ENCODE data around the gene LY9.
"Not testable (repeated sequence)": the region's sequence is repeated elsewhere in the genome, so short reads cannot be mapped to it uniquely, and the experiment has no call there.

The LY9 gene

DNA sequence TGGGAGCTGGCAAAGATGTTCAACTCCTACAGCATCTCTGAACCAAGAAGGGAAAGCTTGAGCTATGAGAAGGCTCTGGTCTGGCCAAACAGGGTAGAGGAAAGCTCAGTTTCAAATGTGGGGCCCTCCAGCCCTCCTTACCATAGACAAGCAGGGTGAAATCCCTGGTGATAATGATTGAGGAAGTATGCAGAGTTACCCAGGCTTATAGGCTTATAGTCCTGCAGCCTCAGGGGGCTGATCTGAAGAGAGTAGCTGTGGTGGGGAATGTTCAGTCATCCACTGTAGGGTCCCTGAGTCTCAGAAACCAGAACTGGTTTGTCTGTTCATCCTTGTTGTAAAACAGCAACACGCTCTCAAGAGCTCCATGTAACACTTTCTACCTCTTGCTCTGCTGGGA, 19.8 kb upstream of the LY9 start:
- peak; percentile 36 for DNase-seq

DNA sequence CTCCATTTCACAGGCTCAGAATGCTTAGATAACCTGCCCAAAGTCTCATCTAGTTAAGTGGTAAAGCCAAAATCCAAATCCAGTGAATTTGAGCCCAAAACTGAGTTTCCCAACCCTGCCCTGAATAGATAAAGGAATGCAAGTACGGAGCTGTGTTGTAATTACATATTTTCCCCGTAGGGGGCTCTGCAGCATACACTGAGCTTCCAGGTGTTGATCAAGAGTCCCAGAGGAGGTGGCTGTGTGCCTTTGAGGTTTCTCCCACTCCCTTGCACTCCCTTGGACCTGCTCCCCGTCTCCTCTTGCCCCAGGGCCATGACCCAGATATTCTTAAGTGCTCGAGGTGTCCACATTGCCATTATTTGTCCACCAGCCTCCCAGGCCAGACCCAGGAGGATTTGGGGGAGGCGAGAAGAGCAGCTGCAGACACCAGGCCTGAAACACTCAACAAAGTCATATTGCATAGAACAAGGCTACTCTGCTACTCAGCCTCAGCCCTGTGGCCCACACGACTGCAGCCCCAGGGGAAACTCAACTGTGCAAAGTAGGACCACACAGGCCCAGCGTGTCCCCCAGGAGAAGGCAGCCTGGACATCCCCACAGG, 18.4 kb upstream of the LY9 start:
- DNase-seq, result peak; percentile 68

DNA sequence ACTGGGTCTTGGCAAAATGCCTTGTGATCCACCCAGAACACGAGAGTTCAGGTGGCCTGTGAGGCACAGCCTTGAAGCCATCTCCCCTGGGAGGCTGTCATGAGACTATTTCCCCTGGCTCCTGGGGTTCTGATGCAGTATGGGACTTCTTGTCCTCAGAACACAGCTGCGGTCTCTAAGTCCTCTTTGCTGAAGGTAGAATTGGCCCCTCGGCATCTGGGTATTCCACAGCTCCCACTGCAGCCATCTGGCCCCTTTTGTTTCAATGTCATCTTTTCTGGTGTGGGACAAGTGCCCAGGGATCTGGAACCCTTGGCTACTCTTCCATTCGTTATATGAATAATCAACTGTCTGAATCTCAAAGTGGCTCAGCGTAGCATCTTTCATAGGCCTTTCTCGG, 17.0 kb upstream of the LY9 start:
- no peak for DNase-seq

DNA sequence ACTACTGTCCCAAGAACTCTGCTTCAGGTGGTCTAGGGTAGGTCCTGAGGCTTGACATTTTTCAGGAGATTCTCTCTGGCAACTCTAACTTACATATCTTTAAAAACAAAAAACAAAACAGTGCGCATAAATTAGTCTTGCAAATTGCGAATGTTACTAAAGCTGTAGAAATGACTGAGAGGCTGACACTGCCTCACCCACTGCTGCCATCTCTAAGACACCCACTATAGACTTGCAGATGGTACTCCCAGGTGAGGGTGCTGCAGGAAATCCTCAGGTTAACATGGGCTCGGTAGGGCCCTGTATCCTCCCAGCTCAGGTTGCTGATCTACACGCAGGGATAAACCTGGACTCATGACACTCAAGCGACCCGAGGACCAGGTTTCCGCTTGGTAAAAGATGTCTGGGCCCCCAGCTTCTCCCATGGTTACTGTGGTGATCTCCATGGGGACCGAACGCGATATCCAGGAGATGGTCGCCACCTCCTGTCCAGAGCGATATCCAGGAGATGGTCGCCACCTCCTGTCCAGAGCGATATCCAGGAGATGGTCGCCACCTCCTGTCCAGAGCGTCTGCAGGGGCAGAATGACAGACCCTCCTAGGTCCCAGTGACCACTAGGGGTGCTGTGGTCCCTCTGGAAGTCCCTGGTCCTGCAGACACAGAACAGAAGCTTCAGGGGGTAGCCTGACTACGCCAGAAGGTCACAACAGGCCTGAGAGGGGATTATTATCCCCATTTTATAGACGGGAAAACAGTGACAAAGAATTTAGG, 16.2 kb upstream of the LY9 start:
- peak; percentile 82 for DNase-seq

DNA sequence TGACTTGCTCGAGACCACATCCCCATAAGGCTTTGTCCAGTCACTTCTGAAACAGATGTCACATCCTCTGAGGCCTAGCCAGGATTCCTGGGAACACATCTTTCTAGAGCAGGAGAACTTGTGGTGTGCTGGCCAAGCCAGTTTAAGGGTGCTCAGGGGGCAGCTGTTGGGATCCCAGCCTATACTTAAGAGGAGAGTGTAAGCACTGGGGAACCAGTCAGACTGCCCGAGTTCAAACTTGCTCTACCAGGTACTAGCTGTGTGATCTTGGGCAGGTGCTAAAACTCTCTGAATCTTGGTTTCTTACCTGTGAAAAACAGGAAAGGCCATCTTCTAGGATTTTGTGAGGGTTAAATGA, 15.6 kb upstream of the LY9 start:
- no peak for DNase-seq

DNA sequence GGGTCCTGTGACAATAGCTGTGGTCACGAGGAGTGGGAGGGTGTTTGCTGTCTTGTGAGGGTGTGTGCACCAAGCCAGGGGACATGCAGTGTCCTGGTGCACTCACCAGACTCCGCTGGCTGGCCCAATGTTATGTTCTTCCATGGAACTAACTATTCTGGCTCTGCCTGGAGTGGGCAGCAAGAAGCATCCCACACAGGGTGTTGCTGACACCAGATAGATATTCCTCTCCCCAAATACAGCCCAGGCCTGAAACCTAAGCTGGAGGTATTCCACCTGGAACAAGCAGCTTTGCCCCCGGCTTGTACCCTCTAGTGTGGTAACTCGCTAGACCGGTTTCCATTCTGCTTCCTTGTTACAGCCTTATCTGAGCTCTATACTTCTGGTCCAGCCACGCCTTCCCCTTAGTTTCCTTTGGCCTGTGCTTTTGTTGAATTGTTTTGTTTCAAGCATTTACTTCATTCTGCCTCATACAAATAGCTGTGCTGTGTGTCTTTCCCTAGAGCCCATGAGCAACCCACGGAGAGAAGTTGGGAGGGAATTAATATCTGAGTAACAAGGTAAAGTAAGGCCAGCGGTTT, 14.7 kb upstream of the LY9 start:
- DNase-seq, result peak; percentile 49

DNA sequence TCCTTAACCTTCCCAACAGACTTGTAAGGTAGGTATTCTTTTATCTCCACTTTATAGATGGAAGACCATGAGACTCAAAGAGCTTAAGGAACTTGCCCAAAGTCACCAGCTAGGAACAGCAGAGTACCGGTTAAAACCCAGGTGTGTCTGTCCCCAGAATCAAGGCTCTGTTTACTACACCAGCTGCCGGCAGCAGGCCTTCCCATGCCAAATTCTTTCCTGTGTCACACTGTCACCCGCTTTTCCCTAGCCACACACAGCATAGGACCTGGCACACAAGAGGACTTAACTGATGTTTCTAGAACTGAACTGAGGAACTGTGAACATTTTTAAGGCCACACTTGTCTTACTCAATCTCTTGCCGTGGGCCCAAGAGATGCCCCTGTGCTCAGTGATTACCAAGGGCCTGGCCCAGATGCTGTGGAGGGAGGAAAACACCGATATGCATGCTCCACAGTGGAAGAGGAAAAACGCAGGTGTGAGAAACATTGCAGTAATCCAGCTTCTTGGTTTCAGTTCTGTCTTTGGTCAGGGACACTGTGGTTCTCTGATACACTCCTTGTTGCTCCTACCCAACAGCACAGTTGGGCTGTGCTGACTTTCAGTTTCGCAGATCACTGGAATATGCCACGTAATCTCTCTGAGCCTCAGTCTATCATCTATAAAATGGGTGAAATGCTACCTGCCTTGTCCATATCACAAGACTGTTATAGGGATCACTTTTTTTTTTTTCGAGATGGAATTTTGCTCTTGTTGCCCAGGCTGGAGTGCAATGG, 13.9 kb upstream of the LY9 start:
- no peak for DNase-seq

DNA sequence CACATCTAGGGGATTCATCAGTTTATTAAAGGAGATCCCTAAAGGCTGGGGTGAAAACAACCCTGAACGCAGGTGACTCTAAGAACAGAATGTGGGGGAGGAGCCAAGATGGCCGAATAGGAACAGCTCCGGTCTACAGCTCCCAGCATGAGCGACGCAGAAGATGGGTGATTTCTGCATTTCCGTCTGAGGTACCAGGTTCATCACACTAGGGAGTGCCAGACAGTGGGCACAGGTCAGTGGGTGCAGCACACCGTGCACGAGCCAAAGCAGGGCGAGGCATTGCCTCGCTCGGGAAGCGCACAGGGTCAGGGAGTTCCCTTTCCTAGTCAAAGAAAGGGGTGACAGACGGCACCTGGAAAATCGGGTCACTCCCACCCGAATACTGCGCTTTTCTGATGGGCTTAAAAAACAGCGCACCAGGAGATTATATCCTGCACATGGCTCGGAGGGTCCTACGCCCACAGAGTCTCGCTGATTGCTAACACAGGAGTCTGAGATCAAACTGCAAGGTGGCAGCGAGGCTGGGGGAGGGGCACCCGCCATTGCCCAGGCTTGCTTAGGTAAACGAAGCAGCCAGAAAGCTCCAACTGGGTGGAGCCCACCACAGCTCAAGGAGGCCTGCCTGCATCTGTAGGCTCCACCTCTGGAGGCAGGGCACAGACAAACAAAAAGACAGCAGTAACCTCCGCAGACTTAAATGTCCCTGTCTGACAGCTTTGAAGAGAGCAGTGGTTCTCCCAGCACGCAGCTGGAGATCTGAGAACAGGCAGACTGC, 12.8 kb upstream of the LY9 start:
- not testable (repeated sequence) for DNase-seq

DNA sequence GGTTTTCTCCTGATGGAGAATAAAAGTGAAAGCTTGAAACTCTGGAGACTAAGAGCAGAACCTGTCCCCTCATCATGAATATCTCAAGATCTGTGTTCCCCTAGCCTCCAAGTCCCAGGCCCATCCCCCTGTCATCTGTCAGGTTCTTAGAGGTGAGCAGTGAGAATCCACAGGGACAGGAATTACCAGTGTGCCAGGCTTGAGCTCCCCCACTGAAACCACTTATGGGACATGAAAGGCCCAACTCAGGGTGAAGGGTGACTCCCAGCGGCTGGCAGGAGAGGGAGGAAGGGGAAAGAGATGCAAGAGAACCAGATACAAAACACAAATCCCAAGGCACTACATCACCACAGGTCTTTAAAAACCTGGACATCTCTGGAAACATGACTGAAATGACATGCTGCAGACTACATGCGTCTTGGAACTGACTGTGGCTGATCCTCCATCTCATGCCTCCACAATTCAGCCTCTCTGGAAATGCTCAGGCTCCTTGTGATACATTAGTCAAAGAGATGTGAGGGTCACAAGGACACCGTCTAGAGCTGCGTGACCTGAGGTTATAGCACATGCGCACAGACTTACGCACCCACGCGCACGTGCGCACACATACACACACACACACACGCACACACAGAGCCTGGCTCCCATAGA, 6.8 kb upstream of the LY9 start:
- DNase-seq, result no peak

DNA sequence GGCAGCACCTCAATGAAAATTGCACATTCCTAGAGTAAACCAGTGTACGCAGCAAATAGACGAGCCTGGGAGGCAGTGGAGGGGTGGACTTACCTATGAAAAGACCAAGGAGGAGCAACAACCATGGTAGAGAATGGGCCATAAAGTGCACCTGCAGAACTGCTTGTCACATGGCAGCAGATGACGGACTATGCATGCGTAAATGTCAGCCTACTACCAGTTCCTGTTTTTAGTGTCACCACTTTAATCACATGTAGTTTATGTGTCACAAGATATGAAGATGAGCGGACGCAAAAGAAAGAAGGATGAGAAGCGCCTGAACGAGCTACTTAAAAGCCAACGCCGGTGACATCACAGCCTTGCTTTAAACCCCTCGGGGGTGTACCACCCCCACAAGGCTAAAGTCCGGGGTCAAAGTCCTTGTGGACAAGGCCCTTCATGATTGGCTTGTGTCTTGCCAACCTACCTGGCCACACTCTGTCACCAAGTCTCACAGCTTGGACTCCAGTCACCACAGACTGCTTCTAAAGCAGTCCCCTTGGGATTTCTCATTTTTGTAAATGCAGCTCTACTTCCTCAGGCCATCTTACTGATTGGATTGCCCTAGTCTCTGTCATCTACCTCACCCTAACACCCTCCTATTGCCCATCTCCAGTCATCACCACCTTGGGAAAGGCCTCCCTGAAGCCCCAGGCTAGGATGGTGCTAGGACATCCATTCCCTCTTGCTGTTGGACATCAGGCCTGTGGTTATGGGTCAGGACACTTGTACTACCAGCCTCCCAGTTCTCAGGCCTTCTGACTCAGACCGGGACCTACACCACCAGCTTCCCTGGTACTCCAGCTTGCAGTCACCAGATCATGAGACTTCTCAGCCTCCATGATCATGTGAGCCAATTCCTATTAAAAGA, 6.0 kb upstream of the LY9 start:
- no peak for DNase-seq

DNA sequence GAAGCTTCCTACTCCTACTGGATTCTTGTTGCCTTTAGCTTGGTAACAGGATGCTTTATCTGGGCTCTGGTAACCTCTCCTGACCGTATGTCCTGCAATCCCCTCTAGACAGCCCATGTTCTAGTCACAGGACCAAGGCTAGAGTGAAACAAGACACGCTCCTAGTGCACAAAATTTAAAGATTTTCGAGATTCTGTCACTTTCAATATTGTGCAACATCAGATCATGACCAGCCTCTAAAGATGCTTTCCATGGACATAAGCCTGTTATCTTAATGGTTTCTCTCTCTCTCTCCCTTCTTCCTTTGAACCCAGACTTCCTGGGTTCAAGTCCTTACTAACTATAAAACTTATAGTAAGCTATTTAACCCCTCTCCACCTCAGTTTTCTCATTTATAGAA, 1.6 kb upstream of the LY9 start:
- no peak for DNase-seq

DNA sequence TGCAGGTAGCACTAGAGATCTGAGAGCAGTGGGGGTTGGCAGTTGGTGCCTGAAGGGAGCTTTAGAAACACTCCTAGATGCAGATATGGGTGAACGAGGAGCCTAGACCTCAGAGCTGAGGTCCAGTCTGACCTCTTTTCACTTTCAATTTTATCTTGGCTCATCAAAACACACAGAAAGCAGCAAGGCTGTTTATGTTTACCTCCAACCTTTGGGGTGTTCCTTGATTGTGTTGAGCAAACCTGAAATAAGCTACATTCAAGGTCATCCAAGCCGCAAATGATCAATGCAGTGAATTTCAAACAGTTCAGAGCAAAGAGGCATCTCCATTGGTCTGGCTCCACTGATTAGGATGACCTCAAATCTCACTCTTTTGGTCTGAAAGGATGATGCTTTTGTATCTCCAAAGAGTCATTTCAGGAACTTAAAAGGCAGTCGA, 1.3 kb downstream of the LY9 start:
- DNase-seq, result no peak

DNA sequence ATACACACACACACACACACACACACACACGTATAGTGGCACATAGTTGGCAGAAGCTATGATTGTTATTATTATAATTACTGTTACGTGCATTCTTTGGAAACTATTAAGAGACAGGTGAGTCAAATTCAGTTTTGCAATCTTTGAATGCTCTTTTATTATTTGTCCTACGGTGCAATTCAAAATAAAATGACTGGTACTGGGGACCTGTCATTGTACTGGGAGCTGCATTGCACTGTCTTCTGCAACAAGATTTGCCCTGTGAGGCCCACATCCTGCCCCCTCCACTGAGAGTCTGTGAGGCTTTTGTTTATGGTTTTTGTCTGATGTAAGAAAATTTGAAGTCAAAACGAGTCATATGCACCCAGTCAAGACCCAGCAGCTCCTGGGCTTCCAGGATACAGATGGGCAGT, 1.9 kb downstream of the LY9 start:
- DNase-seq, result no peak

DNA sequence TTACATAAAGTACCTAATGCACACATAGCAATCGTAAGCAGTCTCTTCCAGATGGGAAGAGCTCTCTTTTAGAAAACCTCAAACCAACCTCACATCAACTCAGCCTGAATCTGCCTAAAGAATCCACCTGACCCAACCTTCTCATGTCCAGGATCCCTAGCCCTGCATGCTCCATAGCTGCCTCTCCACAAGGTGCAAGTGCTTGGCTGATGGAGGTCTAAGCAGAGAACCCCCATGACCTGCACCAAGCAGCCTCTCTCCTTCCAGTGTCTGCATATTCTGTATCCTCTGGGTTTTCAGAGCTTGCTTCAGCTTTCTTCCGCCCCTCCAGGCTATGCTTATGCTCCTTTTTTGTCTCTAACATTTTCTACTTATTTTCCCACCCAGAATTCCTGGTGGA, 2.5 kb downstream of the LY9 start:
- DNase-seq, result no peak

DNA sequence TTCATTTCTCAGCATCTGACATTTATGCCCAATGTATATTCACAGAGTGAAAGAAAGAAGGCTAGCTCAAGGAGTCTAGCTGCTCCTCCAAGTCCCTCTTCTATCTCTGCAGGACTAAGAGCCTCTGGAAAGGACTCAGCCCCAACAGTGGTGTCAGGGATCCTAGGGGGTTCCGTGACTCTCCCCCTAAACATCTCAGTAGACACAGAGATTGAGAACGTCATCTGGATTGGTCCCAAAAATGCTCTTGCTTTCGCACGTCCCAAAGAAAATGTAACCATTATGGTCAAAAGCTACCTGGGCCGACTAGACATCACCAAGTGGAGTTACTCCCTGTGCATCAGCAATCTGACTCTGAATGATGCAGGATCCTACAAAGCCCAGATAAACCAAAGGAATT, 3.7 kb downstream of the LY9 start:
- no peak for DNase-seq

DNA sequence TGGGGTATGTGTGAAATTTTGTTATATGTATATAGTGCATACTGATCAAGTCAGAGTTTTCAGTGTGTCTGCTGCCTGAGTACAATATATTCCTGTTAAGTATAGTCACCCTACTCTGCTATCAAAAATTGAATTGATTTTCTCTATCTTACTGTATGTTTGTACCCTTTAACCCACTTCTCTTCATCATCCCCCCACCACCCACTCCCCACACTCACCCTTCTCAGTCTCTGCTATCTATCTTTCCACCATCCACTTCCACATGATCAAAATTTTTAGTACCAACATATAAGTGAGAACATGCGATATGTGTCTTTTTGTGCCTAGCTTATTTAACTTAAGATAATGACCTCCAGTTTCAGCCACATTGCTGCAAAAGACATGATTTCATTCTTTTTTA, 4.2 kb downstream of the LY9 start:
- DNase-seq, result no peak

DNA sequence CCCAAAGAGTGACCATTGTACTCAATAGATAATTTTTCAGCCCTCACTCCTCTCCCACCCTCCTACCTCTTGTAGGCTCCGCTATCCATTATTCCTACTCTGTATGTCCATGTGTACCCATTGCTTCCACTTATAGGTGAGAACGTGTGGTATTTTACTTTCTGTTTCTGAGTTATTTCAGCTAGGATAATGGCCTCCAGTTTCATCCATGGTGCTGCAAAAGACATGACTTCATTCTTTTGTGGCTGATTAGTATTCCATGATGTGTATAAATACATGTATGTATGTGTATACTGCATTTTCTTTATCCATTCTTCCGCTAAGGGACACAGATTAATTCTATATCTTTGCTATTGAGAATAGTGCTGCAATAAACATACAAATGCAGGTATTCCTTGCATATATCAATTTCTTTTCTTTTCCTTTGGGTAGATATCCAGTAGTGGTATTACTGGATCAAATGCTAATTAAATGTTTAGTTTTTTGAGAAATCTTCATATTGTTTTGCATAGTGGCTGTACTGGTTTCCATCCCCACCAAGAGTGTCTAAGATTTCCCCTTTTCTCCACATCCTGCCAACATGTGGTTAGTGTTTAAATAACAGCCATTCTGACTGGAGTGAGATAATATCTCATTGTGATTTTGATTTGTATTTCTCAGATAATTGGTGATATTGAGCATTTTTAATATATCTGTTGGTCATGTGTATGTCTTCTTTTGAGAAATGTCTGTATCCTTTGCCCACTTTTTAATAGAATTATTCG, 4.9 kb downstream of the LY9 start:
- peak; percentile 44 for DNase-seq

DNA sequence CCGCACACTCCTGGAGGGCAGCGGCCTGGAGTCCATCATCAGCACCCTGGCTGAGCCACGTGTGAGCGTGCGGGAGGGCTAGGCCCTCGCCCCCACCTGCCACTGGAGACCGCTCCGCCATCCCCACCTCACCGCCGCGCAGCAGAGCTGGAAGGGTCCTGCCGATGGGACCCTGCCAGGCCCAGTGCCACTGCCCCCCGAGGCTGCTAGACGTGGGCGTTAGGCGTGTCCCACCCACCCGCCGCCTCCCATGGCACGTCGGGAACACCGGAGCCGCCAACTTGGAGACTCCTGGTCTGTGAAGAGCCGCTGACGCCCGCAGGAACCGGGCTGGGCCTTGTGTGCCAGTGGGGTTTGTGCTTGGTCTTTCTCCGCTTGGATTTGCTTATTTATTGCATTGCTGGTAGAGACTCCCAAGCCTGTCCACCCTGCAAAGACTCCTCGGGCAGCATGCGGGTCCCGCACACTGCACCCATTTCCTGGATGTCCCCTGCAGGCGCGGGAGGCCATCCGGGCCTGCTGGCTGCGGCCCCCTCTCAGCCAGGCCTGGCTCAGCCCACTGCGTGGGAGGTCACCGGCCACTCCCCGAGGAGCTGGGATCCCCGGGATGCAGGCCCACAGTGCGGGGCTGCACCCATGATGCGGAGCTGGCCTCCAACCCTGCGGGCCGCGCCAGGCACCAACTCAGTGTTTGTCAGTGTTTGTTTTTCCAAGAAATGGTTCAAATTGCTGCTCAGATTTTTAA, 6.0 kb downstream of the LY9 start:
- DNase-seq, result no peak

DNA sequence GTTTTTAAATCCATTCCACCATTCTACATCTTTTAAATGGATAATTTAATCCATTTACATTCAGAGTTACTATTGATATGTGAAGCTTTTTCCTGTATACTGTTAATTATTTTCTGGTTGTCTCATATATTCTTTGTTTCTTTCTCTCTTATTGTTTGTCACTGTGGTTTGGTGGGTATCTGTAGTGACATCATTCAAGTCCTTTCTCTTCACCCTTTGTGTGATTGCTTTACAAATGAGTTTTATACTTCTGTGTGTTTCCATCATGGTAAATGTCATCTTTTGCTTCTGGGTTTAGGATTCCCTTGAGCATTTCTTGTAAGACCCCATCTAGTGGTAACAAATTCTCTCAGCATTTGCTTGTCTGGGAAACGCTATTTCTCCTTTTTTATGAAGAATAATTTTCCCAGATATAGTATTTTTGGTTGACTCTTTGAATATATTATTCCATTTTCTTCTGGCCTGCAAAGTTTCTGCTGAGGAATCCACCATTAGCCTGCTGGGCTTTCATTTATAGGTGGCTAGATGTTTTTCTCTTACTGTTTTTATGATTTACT, 10.2 kb downstream of the LY9 start:
- DNase-seq, result no peak

All from hematopoietic multipotent progenitor cell treated with erythropoietin and hydrocortisone succinate and interleukin-3 and kit ligand, for 4 days (in vitro differentiated cells).